ENCODE results near the gene TDRD1. TPM values are rescaled to one million over a fixed set of nuclear protein-coding genes. Genes with fewer than 3 reads are reported as not detected.

TDRD1 gene
- total RNA-seq, 4 donors from 2014 or later, result under 0.01 to 1.3 TPM; not detected in 2

DNA sequence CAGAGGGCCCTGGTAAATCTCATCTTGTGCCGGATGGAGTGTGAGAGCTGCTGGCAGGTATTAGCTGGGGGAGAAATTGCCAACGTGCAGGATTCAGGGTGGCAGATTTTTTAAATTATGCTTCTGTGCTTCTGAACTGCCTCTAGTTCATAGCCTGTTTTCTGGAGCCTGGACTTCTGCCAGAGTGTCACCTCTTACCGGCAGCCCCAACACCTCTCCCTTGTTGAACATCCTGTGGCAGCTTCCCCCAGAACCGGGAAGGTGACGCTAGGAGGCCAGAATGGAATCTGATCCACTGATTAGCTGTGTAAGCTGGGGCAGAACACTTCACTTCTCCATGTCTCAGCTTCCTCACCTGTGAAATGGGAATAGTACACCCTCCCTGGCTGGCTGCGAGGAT lies 65.0 kb downstream of the TDRD1 start:
- Histone ChIP-seq H3K9me3 (no peaks in the 10 kb centered on the region), H3K27me3 (peaks cover 0 to 63% (median 0%) of the 10 kb centered on the region in 4 donors), H3K36me3 (no peaks in the 10 kb centered on the region), H3K4me1 (peaks cover 5 to 65% (median 25%) of the 10 kb centered on the region in 3 donors), H3K27ac (peak overlapping the region; percentile 6 to 76 (median 38)), H3K4me3 (no peak overlapping the region)
- WGBS, 2 donors, result 25 to 28% methylated on average over 3 to 6 of the region's 6 CpGs
- no peak for TF ChIP-seq POLR2A (IDR thresholded peaks at IDR 0.05)
- TF ChIP-seq, protein P1, sequence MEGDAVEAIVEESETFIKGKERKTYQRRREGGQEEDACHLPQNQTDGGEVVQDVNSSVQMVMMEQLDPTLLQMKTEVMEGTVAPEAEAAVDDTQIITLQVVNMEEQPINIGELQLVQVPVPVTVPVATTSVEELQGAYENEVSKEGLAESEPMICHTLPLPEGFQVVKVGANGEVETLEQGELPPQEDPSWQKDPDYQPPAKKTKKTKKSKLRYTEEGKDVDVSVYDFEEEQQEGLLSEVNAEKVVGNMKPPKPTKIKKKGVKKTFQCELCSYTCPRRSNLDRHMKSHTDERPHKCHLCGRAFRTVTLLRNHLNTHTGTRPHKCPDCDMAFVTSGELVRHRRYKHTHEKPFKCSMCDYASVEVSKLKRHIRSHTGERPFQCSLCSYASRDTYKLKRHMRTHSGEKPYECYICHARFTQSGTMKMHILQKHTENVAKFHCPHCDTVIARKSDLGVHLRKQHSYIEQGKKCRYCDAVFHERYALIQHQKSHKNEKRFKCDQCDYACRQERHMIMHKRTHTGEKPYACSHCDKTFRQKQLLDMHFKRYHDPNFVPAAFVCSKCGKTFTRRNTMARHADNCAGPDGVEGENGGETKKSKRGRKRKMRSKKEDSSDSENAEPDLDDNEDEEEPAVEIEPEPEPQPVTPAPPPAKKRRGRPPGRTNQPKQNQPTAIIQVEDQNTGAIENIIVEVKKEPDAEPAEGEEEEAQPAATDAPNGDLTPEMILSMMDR (IDR thresholded peaks at IDR 0.05), result no peak
- intact Hi-C loops (cut with DNase I), result no loop called here
- no peak for DNase-seq

DNA sequence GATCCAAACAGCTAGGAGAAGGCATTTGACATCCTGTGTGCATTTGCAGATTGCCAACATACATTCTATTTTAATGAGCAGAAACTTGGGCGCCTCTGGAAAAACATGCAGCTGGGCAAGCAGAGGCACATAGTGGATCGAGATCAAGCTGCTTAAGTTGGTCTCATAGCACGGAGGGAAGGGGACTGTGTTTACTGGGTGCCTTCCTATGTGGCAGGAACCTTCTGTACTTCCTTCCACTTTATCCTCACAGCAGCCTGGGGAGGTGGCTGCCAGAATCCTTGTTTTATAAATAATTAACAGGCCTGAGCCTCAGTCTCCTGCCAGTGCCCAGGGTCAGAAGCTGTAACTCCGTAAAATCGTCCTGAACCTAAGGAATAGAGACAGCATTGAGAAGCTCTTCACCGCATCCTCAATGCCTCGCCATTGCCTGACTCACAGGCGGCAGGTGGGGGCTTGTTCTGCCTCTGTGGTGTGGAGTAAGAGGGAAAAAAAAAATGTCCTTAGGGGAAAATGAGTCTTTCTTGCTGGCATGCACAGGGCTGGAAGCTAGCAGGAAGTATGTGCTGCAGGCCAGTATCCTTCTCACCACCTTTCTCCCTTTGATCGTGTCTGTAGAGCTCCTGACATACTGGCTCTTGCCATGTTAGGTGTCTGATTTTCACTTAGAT lies 66.1 kb downstream of the TDRD1 start:
- H3K27me3 ChIP-seq, result peaks cover 0 to 54% (median 0%) of the 10 kb centered on the region in 4 donors
- H3K4me1 ChIP-seq, result peaks cover 0 to 54% (median 19%) of the 10 kb centered on the region in 3 donors
- intact Hi-C loops (cut with DNase I), result no loop called here
- no peak for DNase-seq
- 22 to 36% methylated on average over 7 to 9 of the region's 9 CpGs for WGBS, 2 donors
- TF ChIP-seq POLR2A (IDR thresholded peaks at IDR 0.05), result no peak
- TF ChIP-seq, protein P1 (IDR thresholded peaks at IDR 0.05), result no peak
- H3K36me3 ChIP-seq, result no peaks in the 10 kb centered on the region
- no peaks in the 10 kb centered on the region for H3K9me3 ChIP-seq
- H3K4me3 ChIP-seq, result peak overlapping the region in 2 of 4 donors; percentile 4 to 44
- H3K27ac ChIP-seq, result peak overlapping the region; percentile 6 to 76 (median 64)

DNA sequence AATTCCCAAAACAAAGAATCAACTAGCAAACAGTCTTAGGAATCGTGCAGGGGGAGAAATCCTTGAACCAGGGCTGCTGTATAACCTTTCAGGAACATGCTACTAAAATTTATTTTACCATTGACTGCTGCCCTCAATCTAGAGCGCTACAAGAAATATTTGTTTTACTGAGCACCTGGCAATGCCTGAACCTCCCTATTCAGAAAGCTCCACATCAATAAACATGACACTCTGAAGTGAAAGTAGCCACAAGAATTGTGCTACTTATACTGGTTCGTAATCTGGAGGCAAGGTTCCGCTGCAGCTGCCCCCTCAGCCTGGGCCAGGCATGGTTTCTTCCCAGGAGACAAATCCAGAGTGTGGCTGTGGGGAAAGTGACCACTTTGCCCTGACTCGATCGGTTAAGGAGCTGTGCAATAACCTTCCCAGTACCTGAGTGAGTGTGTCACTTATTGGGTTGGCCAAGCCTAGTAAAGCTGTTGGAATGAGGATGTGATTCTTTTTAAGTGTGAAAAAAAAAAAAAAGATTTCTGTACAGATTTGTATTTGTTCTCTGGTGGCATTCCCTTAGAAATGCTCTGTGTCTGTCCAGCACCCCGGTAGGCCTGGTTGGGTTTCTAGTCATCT lies 67.6 kb downstream of the TDRD1 start:
- Histone ChIP-seq H3K27ac (peak overlapping the region; percentile 6 to 76 (median 58)), H3K4me3 (peak overlapping the region in 3 of 4 donors; percentile 5 to 34 (median 26)), H3K27me3 (peaks cover 0 to 38% (median 0%) of the 10 kb centered on the region in 4 donors), H3K9me3 (no peaks in the 10 kb centered on the region), H3K4me1 (peaks cover 0 to 49% (median 19%) of the 10 kb centered on the region in 3 donors), H3K36me3 (no peaks in the 10 kb centered on the region)
- 33 to 50% methylated on average over 7 of the region's 7 CpGs for WGBS, 2 donors
- DNase-seq, result no peak
- intact Hi-C loops (cut with DNase I), result no loop called here
- TF ChIP-seq, protein P1 (IDR thresholded peaks at IDR 0.05), result no peak
- TF ChIP-seq POLR2A (IDR thresholded peaks at IDR 0.05), result peak in 1 of 4 donors; percentile 9

DNA sequence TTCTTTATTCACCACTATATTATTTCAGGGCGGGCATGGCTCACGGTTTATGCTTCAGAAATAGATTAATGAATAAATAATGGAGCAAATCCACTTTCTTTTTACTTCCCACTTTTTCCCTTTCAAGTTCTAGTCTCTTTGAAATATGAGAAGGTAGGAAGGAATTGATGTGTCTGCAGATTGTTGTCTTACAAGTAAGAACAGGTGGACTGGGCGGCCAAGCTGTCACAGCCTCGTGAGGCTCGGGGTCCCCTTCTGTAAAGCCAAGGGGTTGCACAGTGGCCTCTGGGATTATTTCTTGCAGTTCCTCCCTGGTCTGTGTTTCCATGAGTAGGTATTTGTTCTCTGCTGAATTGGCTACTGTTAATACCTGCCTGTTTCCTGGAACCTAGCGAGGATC lies 71.1 kb downstream of the TDRD1 start:
- Histone ChIP-seq H3K9me3 (no peaks in the 10 kb centered on the region), H3K27ac (no peak overlapping the region), H3K27me3 (peaks cover 0 to 4% (median 0%) of the 10 kb centered on the region in 4 donors), H3K36me3 (no peaks in the 10 kb centered on the region), H3K4me1 (peaks cover 0 to 23% (median under 1%) of the 10 kb centered on the region in 3 donors), H3K4me3 (no peak overlapping the region)
- WGBS, 2 donors, result 46 to 59% methylated on average over 5 to 6 of the region's 6 CpGs
- TF ChIP-seq POLR2A (IDR thresholded peaks at IDR 0.05), result no peak
- TF ChIP-seq, protein P1 (IDR thresholded peaks at IDR 0.05), result no peak
- no peak for DNase-seq
- intact Hi-C loops (cut with DNase I), result no loop called here

DNA sequence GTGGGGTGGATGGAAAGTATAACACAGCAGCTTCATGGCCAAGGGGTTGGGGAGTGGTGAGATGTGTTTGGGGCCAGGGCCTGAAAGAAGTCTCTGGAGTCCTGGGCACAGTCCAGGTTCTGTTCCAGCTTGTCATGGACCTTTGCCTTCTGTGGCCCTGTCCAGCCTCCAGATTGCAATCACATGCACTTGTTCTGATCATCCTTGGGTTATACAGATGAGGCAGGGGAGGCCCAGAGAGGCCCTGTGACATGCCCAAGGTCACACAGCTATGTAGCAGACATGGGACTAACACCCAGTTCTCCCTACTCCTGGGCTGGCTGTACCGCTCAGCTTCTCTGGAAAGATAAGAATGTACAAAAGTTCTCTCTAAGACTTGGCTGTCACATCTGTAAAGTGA lies 71.6 kb downstream of the TDRD1 start:
- Histone ChIP-seq H3K4me3 (no peak overlapping the region), H3K27ac (no peak overlapping the region), H3K4me1 (peaks cover 0 to 18% (median 0%) of the 10 kb centered on the region in 3 donors), H3K27me3 (peaks cover 0 to 4% (median 0%) of the 10 kb centered on the region in 4 donors), H3K9me3 (no peaks in the 10 kb centered on the region), H3K36me3 (no peaks in the 10 kb centered on the region)
- DNase-seq, result no peak
- intact Hi-C loops (cut with DNase I), result no loop called here
- WGBS, 2 donors, result 78 to 89% methylated on average over 1 of the region's 1 CpG
- TF ChIP-seq POLR2A (IDR thresholded peaks at IDR 0.05), result no peak
- TF ChIP-seq, protein P1 (IDR thresholded peaks at IDR 0.05), result no peak

All from esophagus squamous epithelium (tissue), 5 donors.